Left lung (tissue), 10 donors: ENCODE data around the gene RPN2. TPM values are rescaled to one million over a fixed set of nuclear protein-coding genes. Genes with fewer than 3 reads are reported as not detected.
A peak's percentile ranks its signal among the peaks of the same experiment; 100 is the strongest.

Source experiments
- ATAC-seq: fragments of 200-7000 bp; cut with Tn5 transposase; one replicate; pipeline ENCODE4 v1.9.1; 2020; ENCODE audit warnings: moderate library complexity
- DNase-seq, 4 donors: peaks; one replicate each; pipeline ENCODE4 v3.0.0-alpha.2; 2013 to 2020
- H3K27ac ChIP-seq, 2 donors: fragments of 200-600 bp; sonication (generic) in 1 of 2; one replicate each; pipeline versions ENCODE4 v1.5.0 to v1.8.0; 2020 to 2021
- H3K27me3 ChIP-seq, 2 donors: fragments of 200-600 bp; sonication (generic) in 1 of 2; one replicate each; pipeline versions ENCODE4 v1.5.0 to v1.8.0; 2020 to 2021
- H3K36me3 ChIP-seq, 2 donors: fragments of 200-600 bp; sonication (generic) in 1 of 2; one replicate each; pipeline versions ENCODE4 v1.5.0 to v1.8.0; 2020 to 2021
- H3K4me1 ChIP-seq, 2 donors: fragments of 200-600 bp; one replicate each; pipeline ENCODE4 v1.8.0; 2021
- H3K4me3 ChIP-seq, 2 donors: fragments of 200-600 bp; sonication (generic) in 1 of 2; one replicate each; pipeline versions ENCODE4 v1.5.0 to v1.8.0; 2020 to 2021; ENCODE audit warnings: mild to moderate bottlenecking in 1 of 2
- H3K9me3 ChIP-seq, 2 donors: fragments of 200-600 bp; sonication (generic) in 1 of 2; one replicate each; pipeline versions ENCODE4 v1.5.0 to v1.8.0; 2020 to 2021
- CTCF ChIP-seq, 2 donors: fragments of 200-600 bp; sonication (generic) in 1 of 2; IDR thresholded peaks; one replicate each; pipeline versions ENCODE4 v1.5.0 to v1.8.0; 2021; ENCODE audit warnings: antibody characterized with exemption in 2 of 2
- intact Hi-C, 2 donors: fragments of 100-400 bp; cut with DNase I; formaldehyde crosslinking; loops; one replicate each; pipeline versions ENCODE4 v1.11.2 to v1.14.2; 2022
- polyA plus RNA-seq, 6 donors: library from polyadenylated mRNA; unstranded; fragments of 120-200 nt; gene quantifications; one replicate each; pipeline ENCODE4 v1.2.1, GENCODE V29; 2013; ENCODE audit not compliant: insufficient read length in 6 of 6
- total RNA-seq, 2 donors: library from RNA; stranded (reverse); fragmentation: NEBNext Ultra II Directional; extraction: Animal tissue kit (Norgen Biotek cat#: 25700); gene quantifications; one replicate each; pipeline ENCODE4 v1.2.1, GENCODE V29; 2021
- donor health status: DM: no; HTN: yes; CAD: no.
- donor health status: DM: no; HTN: no; CAD: no.

The RPN2 gene
- total and polyA plus RNA-seq, 8 donors = 202 to 269 (median 229) TPM

- Histone ChIP-seq H3K27ac (no peak overlapping the region), H3K4me3 (no peak overlapping the region), H3K27me3 (no peaks in the 10 kb centered on the region), H3K4me1 (peaks cover 0 to 23% of the 10 kb centered on the region in 2 donors), H3K9me3 (no peaks in the 10 kb centered on the region), H3K36me3 (no peaks in the 10 kb centered on the region)
- no peak for TF ChIP-seq CTCF (IDR thresholded peaks at IDR 0.05)
- intact Hi-C loops = no loop called here
- DNase-seq (no peak), ATAC-seq (no peak)
Measured at GRCh38 chr20:37278966-37279590, 99.9 kb downstream of the RPN2 start.

- Histone ChIP-seq H3K27ac (no peak overlapping the region), H3K9me3 (no peaks in the 10 kb centered on the region), H3K4me1 (peaks cover 0 to 23% of the 10 kb centered on the region in 2 donors), H3K36me3 (no peaks in the 10 kb centered on the region), H3K4me3 (no peak overlapping the region), H3K27me3 (no peaks in the 10 kb centered on the region)
- DNase-seq (no peak), ATAC-seq (no peak)
- intact Hi-C loops = loop anchor here in 1 of 2 donors (5.0 kb wide), 1 partner anchor 102 kb away; no protein-coding TSS in a partner anchor
- no peak for TF ChIP-seq CTCF (IDR thresholded peaks at IDR 0.05)
Measured at GRCh38 chr20:37279820-37280219, 100.7 kb downstream of the RPN2 start.

GRCh38 chr20:37280403-37280802 lies 101.3 kb downstream of the RPN2 start:
- DNase-seq = no peak
- Histone ChIP-seq H3K27ac (no peak overlapping the region), H3K27me3 (no peaks in the 10 kb centered on the region), H3K9me3 (no peaks in the 10 kb centered on the region), H3K36me3 (no peaks in the 10 kb centered on the region), H3K4me3 (no peak overlapping the region), H3K4me1 (peaks cover 0 to 17% of the 10 kb centered on the region in 2 donors)
- intact Hi-C loops = loop anchor here in 1 of 2 donors (5.0 kb wide), 1 partner anchor 102 kb away; no protein-coding TSS in a partner anchor
- TF ChIP-seq CTCF (IDR thresholded peaks at IDR 0.05) = no peak
- ATAC-seq = no peak

DNA sequence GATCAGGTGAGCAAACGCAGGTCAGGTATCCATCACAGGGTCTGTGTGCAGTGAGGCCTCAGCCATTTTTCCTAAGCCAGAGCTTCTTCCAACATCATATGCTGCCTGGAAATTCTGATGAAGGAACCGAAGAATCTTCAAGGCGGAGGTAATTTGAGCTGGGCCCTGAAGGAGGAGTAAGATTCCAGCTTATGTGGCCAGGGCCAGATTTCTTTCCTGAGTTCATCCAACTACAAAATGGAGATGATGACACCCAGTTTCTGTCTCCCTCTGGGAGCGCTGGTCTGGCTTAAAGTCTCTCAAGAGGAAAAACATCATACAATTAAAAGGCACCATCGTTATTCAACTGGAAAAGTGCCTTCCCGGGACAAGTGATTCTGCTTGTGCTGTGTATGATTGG lies 103.4 kb downstream of the RPN2 start:
- intact Hi-C loops = loop anchor here in 1 of 2 donors (5.0 kb wide), 1 partner anchor 100 kb away; no protein-coding TSS in a partner anchor
- DNase-seq = no peak
- peak; percentile 43 for ATAC-seq
- Histone ChIP-seq H3K4me1 (peaks cover 0 to 3% of the 10 kb centered on the region in 2 donors), H3K9me3 (no peaks in the 10 kb centered on the region), H3K36me3 (no peaks in the 10 kb centered on the region), H3K4me3 (no peak overlapping the region), H3K27me3 (no peaks in the 10 kb centered on the region), H3K27ac (no peak overlapping the region)
- peak in 1 of 2 donors; percentile 11 for TF ChIP-seq CTCF (IDR thresholded peaks at IDR 0.05)

DNA sequence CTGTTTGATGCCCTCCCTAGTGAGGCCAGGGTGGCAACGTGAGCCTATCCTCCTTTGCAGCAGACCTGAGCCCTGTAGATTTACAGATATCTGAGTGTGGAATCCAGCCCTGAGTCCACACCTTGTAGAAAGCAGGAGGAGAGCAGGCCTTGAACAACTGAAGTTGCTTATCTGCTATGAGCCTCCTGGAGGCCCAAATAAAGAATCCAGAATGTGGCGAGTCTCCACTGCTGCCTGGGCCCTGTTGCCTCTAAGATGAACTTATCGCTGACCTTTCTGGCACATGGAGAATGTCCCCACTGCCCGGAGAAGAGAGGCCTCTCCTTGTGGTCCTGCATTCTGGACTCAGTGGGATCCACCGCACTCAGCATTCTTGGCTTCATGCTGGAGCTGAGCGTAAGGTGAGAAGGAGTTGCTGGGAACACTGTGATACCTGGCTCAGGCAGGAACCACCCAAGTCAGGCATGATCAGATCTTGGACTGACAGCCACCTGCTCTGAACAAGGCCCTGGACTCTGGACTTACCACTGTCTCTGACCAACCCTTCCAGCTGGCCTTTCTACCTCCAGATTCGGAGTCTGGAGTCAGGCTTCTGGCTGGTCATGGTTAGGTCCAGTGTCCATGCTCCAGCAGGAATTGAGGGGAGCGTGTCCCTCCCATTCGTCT lies 104.5 kb downstream of the RPN2 start:
- no peak for TF ChIP-seq CTCF (IDR thresholded peaks at IDR 0.05)
- Histone ChIP-seq H3K4me1 (peaks cover 0 to 6% of the 10 kb centered on the region in 2 donors), H3K4me3 (no peak overlapping the region), H3K36me3 (no peaks in the 10 kb centered on the region), H3K9me3 (no peaks in the 10 kb centered on the region), H3K27ac (no peak overlapping the region), H3K27me3 (no peaks in the 10 kb centered on the region)
- intact Hi-C loops = loop anchor here in 1 of 2 donors (5.0 kb wide), 1 partner anchor 99 kb away; no protein-coding TSS in a partner anchor
- ATAC-seq (no peak), DNase-seq (no peak)
